H1 (cell line): ENCODE measurements around the gene MOK. TPM values are rescaled to one million over a fixed set of nuclear protein-coding genes. Genes with fewer than 3 reads are reported as not detected.

Source experiments
- CTCF ChIA-PET: fragments of 300-600 bp; sonication (Branson Sonifier 250); formaldehyde crosslinking; loops from one replicate; lab custom pipeline; 2021; ENCODE audit not compliant: partially characterized antibody; lab: Charles Lee
- POLR2A ChIA-PET: fragments of 300-600 bp; sonication (Branson Sonifier 250); formaldehyde crosslinking; loops from one replicate; lab custom pipeline; 2021; ENCODE audit warnings: inconsistent platforms; ENCODE audit not compliant: partially characterized antibody; lab: Charles Lee
- DNase-seq, 2 experiments: peaks; one replicate each; pipeline versions ENCODE4 v3.0.0 to v3.0.0-alpha.2; 2010 to 2022; ENCODE audit warnings: low spot score in 2 of 2, low read depth in 1 of 2, mixed read lengths in 1 of 2
- FAIRE-seq: peaks from 2 replicates; lab custom pipeline; 2011; peaks lifted over from hg19 to GRCh38; lab: Jason Lieb, UNC
- H2AFZ ChIP-seq: 2 replicates; pipeline ENCODE4 v1.8.1; 2012; ENCODE audit warnings: low read length, inconsistent platforms
- H2AK5ac ChIP-seq: 2 replicates; pipeline ENCODE4 v1.6.1; 2013; ENCODE audit warnings: low read depth, low read length
- H2BK120ac ChIP-seq: replicated peaks from 2 replicates; pipeline ENCODE3; 2013; ENCODE audit warnings: low read depth, low read length, inconsistent platforms
- H2BK12ac ChIP-seq: 2 replicates; pipeline ENCODE4 v1.6.1; 2013; ENCODE audit warnings: low read depth, low read length
- H2BK15ac ChIP-seq: 2 replicates; pipeline ENCODE4 v1.6.1; 2013; ENCODE audit warnings: low read length
- H2BK20ac ChIP-seq: 2 replicates; pipeline ENCODE4 v1.6.1; 2013; ENCODE audit warnings: low read length
- H2BK5ac ChIP-seq: 2 replicates; pipeline ENCODE4 v1.6.1; 2013; ENCODE audit warnings: low read depth, low read length
- H3K14ac ChIP-seq: 2 replicates; pipeline ENCODE4 v1.6.1; 2013; ENCODE audit warnings: inconsistent platforms; ENCODE audit not compliant: insufficient read length
- H3K18ac ChIP-seq: 2 replicates; pipeline ENCODE4 v1.6.1; 2013; ENCODE audit warnings: low read length; ENCODE audit errors: extremely low read depth
- H3K23ac ChIP-seq: 2 replicates; pipeline ENCODE4 v1.6.1; 2013; ENCODE audit warnings: inconsistent platforms; ENCODE audit not compliant: insufficient read length
- H3K23me2 ChIP-seq: 2 replicates; pipeline ENCODE4 v1.6.1; 2013; ENCODE audit warnings: low read depth, low read length
- H3K27ac ChIP-seq: 2 replicates; pipeline ENCODE4 v1.6.1; 2011; ENCODE audit warnings: low read depth, low read length, inconsistent platforms
- H3K27me3 ChIP-seq, 4 experiments: replicated peaks in 1 of 4; 1 replicate in 1 of 4; 2 replicates in 3 of 4; pipeline versions ENCODE4 v1.6.1 to v1.8.1; 2011 to 2013; ENCODE audit warnings: low read length in 3 of 4, mild to moderate bottlenecking in 3 of 4, inconsistent platforms in 2 of 4, mixed read lengths in 2 of 4, moderate library complexity in 1 of 4; ENCODE audit not compliant: control insufficient read depth in 3 of 4, insufficient read depth in 3 of 4; ENCODE audit errors: extremely low read depth in 1 of 4
- H3K36me3 ChIP-seq, 4 experiments: 2 replicates each; pipeline versions ENCODE4 v1.6.1 to v1.8.1; 2011 to 2013; ENCODE audit warnings: mild to moderate bottlenecking in 4 of 4, low read length in 3 of 4, moderate library complexity in 2 of 4, control low read depth in 1 of 4, inconsistent platforms in 1 of 4; ENCODE audit not compliant: insufficient read depth in 4 of 4, control insufficient read depth in 2 of 4
- H3K4ac ChIP-seq: replicated peaks from 2 replicates; pipeline ENCODE3; 2013; ENCODE audit warnings: low read length, low read depth, mixed read lengths, inconsistent platforms; ENCODE audit not compliant: insufficient read length
- H3K4me1 ChIP-seq, 4 experiments: replicated peaks in 1 of 4; 1 replicate in 1 of 4; 2 replicates in 3 of 4; pipeline versions ENCODE4 v1.6.1 to v1.8.1; 2011 to 2013; ENCODE audit warnings: low read length in 3 of 4, inconsistent platforms in 2 of 4, mixed read lengths in 1 of 4; ENCODE audit not compliant: insufficient read depth in 4 of 4, control insufficient read depth in 3 of 4
- H3K4me2 ChIP-seq, 2 experiments: 2 replicates each; pipeline versions ENCODE4 v1.6.1 to v1.8.1; 2011 to 2013; ENCODE audit warnings: low read depth in 2 of 2, low read length in 2 of 2, control low read depth in 1 of 2, inconsistent platforms in 1 of 2, mild to moderate bottlenecking in 1 of 2; ENCODE audit not compliant: insufficient read depth in 1 of 2
- H3K4me3 ChIP-seq, 4 experiments: fragments of 200-600, 300-600 bp in 1 of 4; sonication (generic), shearing (Covaris generic), sonication (Bioruptor Twin) in 1 of 4; 2 replicates each; pipeline versions ENCODE4 v1.5.1 to v1.8.1; 2011 to 2016; ENCODE audit warnings: low read length in 4 of 4, low read depth in 3 of 4, control low read depth in 2 of 4, inconsistent platforms in 2 of 4, mild to moderate bottlenecking in 2 of 4, mixed read lengths in 1 of 4, moderate library complexity in 1 of 4; ENCODE audit not compliant: insufficient read depth in 2 of 4; ENCODE audit errors: extremely low read depth in 1 of 4
- H3K56ac ChIP-seq: replicated peaks from 2 replicates; pipeline ENCODE3; 2013; ENCODE audit warnings: low read depth, mild to moderate bottlenecking, mixed read lengths, low read length, inconsistent platforms; ENCODE audit not compliant: insufficient read length
- H3K79me1 ChIP-seq: 2 replicates; pipeline ENCODE4 v1.6.1; 2013; ENCODE audit warnings: low read depth, low read length, control low read depth
- H3K79me2 ChIP-seq, 2 experiments: 2 replicates each; pipeline versions ENCODE4 v1.6.1 to v1.8.1; 2012 to 2013; ENCODE audit warnings: low read length in 2 of 2, mild to moderate bottlenecking in 2 of 2, inconsistent platforms in 1 of 2; ENCODE audit not compliant: insufficient read depth in 2 of 2, control insufficient read depth in 1 of 2
- H3K9ac ChIP-seq, 4 experiments: replicated peaks in 1 of 4; 1 replicate in 1 of 4; 2 replicates in 3 of 4; pipeline versions ENCODE4 v1.6.1 to v1.8.1; 2011 to 2013; ENCODE audit warnings: low read depth in 3 of 4, low read length in 3 of 4, control low read depth in 2 of 4, mild to moderate bottlenecking in 2 of 4, moderate library complexity in 2 of 4, inconsistent platforms in 1 of 4; ENCODE audit errors: extremely low read depth in 1 of 4
- H3K9me3 ChIP-seq, 2 experiments: 2 replicates each; pipeline versions ENCODE4 v1.6.1 to v1.8.1; 2012 to 2013; ENCODE audit warnings: mild to moderate bottlenecking in 2 of 2, moderate library complexity in 2 of 2, control low read depth in 1 of 2, inconsistent platforms in 1 of 2, low read depth in 1 of 2, low read length in 1 of 2, mixed read lengths in 1 of 2; ENCODE audit not compliant: insufficient read depth in 2 of 2
- H4K20me1 ChIP-seq, 2 experiments: replicated peaks in 1 of 2; 2 replicates each; pipeline versions ENCODE3 to v1.8.1; 2011 to 2013; ENCODE audit warnings: inconsistent platforms in 2 of 2, low read length in 2 of 2, mild to moderate bottlenecking in 1 of 2; ENCODE audit not compliant: insufficient read depth in 2 of 2, control insufficient read depth in 1 of 2
- H4K5ac ChIP-seq: 2 replicates; pipeline ENCODE4 v1.6.1; 2013; ENCODE audit warnings: low read length, low read depth, mixed read lengths, inconsistent platforms; ENCODE audit not compliant: insufficient read length
- H4K8ac ChIP-seq: 2 replicates; pipeline ENCODE4 v1.8.0; 2013; ENCODE audit warnings: mild to moderate bottlenecking, moderate library complexity, low read length, inconsistent platforms; ENCODE audit not compliant: insufficient read depth; ENCODE audit errors: extremely low read depth
- H4K91ac ChIP-seq: replicated peaks from 2 replicates; pipeline ENCODE3; 2013; ENCODE audit warnings: low read length, mixed read lengths, inconsistent platforms; ENCODE audit not compliant: insufficient read length
- TAF1 ChIP-seq: IDR thresholded peaks from 2 replicates; pipeline ENCODE4 v1.6.1; 2011; ENCODE audit warnings: mild to moderate bottlenecking, low read depth, low read length
- WGBS, 2 experiments: shearing (Covaris generic) in 1 of 2; methylation state at CpG; one replicate each; pipeline versions ENCODE4 v1.1.6 to v1.1.7; 2013 to 2015; ENCODE audit warnings: low lambda C conversion rate in 2 of 2, mixed read lengths in 2 of 2, inconsistent platforms in 1 of 2, low coverage in 1 of 2, missing lambda C conversion rate in 1 of 2; ENCODE audit not compliant: insufficient replicate concordance in 2 of 2, insufficient coverage in 1 of 2, insufficient read length in 1 of 2; ENCODE audit errors: extremely low coverage in 1 of 2, missing lambda C conversion rate in 1 of 2; 5-methylcytosine and 5-hydroxymethylcytosine counted together
- polyA plus RNA-seq, 7 experiments: library from polyadenylated mRNA; depleted of rRNA in 3 of 7; stranded (reverse) in 5 of 7; unstranded in 2 of 7; fragments of >200 nt in 5 of 7; fragments of 200-250 nt in 2 of 7; gene quantifications; 1 replicate in 5 of 7; 2 replicates in 1 of 7; 4 replicates in 1 of 7; pipeline versions ENCODE4 v1.2.1 to v1.2.3, GENCODE V29; 2011 to 2013; ENCODE audit warnings: missing spikeins in 2 of 7, mixed read lengths in 2 of 7
- total RNA-seq: library from RNA; stranded (reverse); fragmentation: NEBNext Ultra II Directional; extraction: Animal tissue kit (Norgen Biotek cat#: 25700); gene quantifications from 2 replicates; pipeline ENCODE4 v1.2.1, GENCODE V29; 2021

The MOK gene
- total and polyA plus RNA-seq, 2 of the 8 experiments (the other 6 are each of a cell fraction or from before 2014, with no cell fraction given), result 2.1 to 2.5 TPM

- H3K9me3 ChIP-seq, result no peaks in the 10 kb centered on the region
- FAIRE-seq, result no peak
- no peak overlapping the region for H3K18ac ChIP-seq
- no peaks in the 10 kb centered on the region for H3K79me1 ChIP-seq
- H3K56ac ChIP-seq, result no peak overlapping the region
- no peak for TF ChIP-seq TAF1
- no peaks in the 10 kb centered on the region for H3K23me2 ChIP-seq
- H2AFZ ChIP-seq, result no peak overlapping the region
- H3K36me3 ChIP-seq, result no peaks in the 10 kb centered on the region
- DNase-seq, result no peak
- POLR2A ChIA-PET, result no interaction called here
- CTCF ChIA-PET, result interaction anchor here (0.6 kb wide), 1 partner anchor 39 kb away, joined by 3 read pairs; no protein-coding TSS in a partner anchor
- H2BK5ac ChIP-seq, result no peak overlapping the region
- no peak overlapping the region for H2BK12ac ChIP-seq
- no peak overlapping the region for H3K23ac ChIP-seq
- H3K79me2 ChIP-seq, result no peaks in the 10 kb centered on the region
- no peak overlapping the region for H3K9ac ChIP-seq
- 93% methylated on average over 6 of the region's 6 CpGs; no CpG with 5 or more reads in 1 of the 2 experiments for WGBS, 2 experiments
- no peaks in the 10 kb centered on the region for H4K20me1 ChIP-seq
- H3K4me1 ChIP-seq, result peaks cover 0 to 3% (median 1%) of the 10 kb centered on the region in 4 experiments; a peak in 3 of 7 replicates
- no peak overlapping the region for H4K91ac ChIP-seq
- H2BK120ac ChIP-seq, result no peak overlapping the region
- H3K4me2 ChIP-seq, result no peak overlapping the region
- H3K14ac ChIP-seq, result no peak overlapping the region
- no peak overlapping the region for H4K8ac ChIP-seq
- no peak overlapping the region for H4K5ac ChIP-seq
- no peaks in the 10 kb centered on the region; a peak in 1 of 7 replicates for H3K27me3 ChIP-seq
- no peak overlapping the region for H3K4me3 ChIP-seq
- no peak overlapping the region for H3K4ac ChIP-seq
- no peak overlapping the region for H3K27ac ChIP-seq
- no peak overlapping the region for H2BK20ac ChIP-seq
- H2AK5ac ChIP-seq, result no peak overlapping the region
- H2BK15ac ChIP-seq, result no peak overlapping the region
These were observed 46.8 kb downstream of the MOK start for GRCh38 chr14:102258136-102258535.
